ENCODE results near the gene CTSZ. TPM values are rescaled to one million over a fixed set of nuclear protein-coding genes. Genes with fewer than 3 reads are reported as not detected.

The CTSZ gene
- total and polyA plus RNA-seq, 2 of the 4 experiments (the other 2 are of a cell fraction): 46.1 to 88.5 TPM

- Histone ChIP-seq H3K18ac (ENCODE audit: low read depth, low read length) (no peak overlapping the region), H3K14ac (replicated peaks; ENCODE audit: low read depth, low read length) (no peak overlapping the region), H3K56ac (ENCODE audit: extremely low read depth, insufficient read depth, low read length) (no peak overlapping the region), H3K79me1 (ENCODE audit: low read depth in 1 of 2, low read length in 2 of 2) (no peaks in the 10 kb centered on the region), H3K23ac (ENCODE audit: low read depth, low read length) (no peak overlapping the region), H3K27me3 (ENCODE audit: control insufficient read depth, insufficient read depth, low read length) (peaks cover 4% of the 10 kb centered on the region), H4K20me1 (ENCODE audit: insufficient read depth, low read length) (no peaks in the 10 kb centered on the region), H3K9me1 (ENCODE audit: insufficient read depth, low read length) (no peaks in the 10 kb centered on the region), H2BK5ac (ENCODE audit: low read depth, low read length, poor library complexity, severe bottlenecking) (no peak overlapping the region), H3K4ac (ENCODE audit: low read depth, low read length) (no peak overlapping the region), H3K27ac (ENCODE audit: insufficient read depth, low read length) (no peak overlapping the region), H2BK15ac (ENCODE audit: low read depth, low read length) (no peak overlapping the region), H3K36me3 (ENCODE audit: control insufficient read depth, insufficient read depth, low read length) (no peaks in the 10 kb centered on the region), H2AK5ac (ENCODE audit: low read depth, low read length) (no peak overlapping the region), H3K4me1 (ENCODE audit: control insufficient read depth, insufficient read depth, low read length) (no peaks in the 10 kb centered on the region), H3K4me2 (ENCODE audit: low read depth, low read length) (no peak overlapping the region), H2AK9ac (replicated peaks; ENCODE audit: low read depth, low read length, poor library complexity) (no peak overlapping the region), H4K91ac (ENCODE audit: insufficient read depth, low read depth, low read length) (no peak overlapping the region), H3K9ac (ENCODE audit: low read depth, low read length) (no peak overlapping the region), H4K5ac (ENCODE audit: low read depth, low read length) (no peak overlapping the region), H2BK120ac (ENCODE audit: low read depth, low read length) (no peak overlapping the region), H3K4me3 (ENCODE audit: insufficient read depth, low read depth, low read length) (no peak overlapping the region), H2BK20ac (ENCODE audit: low read depth, low read length) (no peak overlapping the region), H3K9me3 (ENCODE audit: control insufficient read depth, insufficient read depth, low read length) (peaks cover 7% of the 10 kb centered on the region), H4K8ac (ENCODE audit: low read depth in 2 of 2, low read length in 2 of 2) (no peak overlapping the region), H2AFZ (replicated peaks; ENCODE audit: low read length, poor library complexity) (no peak overlapping the region)
- no peak for ATAC-seq (ENCODE audit: low read depth)
- intact Hi-C loops (cut with micrococcal nuclease) (no loop called here), dilution Hi-C loops (cut with HindIII; ENCODE audit: low sequenced_read_pairs, unreplicated experiment) (no loop called here), in situ Hi-C loops (cut with MboI; ENCODE audit: low sequenced_read_pairs) (no loop called here)
- WGBS, 2 experiments (ENCODE audit: extremely low coverage in 2 of 2, insufficient read length in 1 of 2): no CpG with 5 or more reads among the region's 1 CpG
- TF ChIP-seq RAD21 (IDR thresholded peaks at IDR 0.05; ENCODE audit: low read length) (no peak), CHD1 (IDR thresholded peaks at IDR 0.05; ENCODE audit: low read depth, low read length) (no peak), ELK1 (IDR thresholded peaks at IDR 0.05; ENCODE audit: borderline replicate concordance, low read depth, low read length) (no peak)
- ChIA-PET CTCF (no interaction called here), POLR2A (ENCODE audit: unreplicated experiment) (no interaction called here)
- DNase-seq: no peak
- no TSS peak for BruUV-seq (replicated peaks)
Measured at GRCh38 chr20:58975353-58975752, 31.7 kb downstream of the CTSZ start.

Data from IMR-90 (cell line).